HG02943 (cell line): Measurements from ENCODE around the gene TRRAP.

ENCODE experiments used
- ATAC-seq: cut with Tn5 transposase; IDR thresholded peaks from one replicate; pipeline ENCODE4 v1.9.1; 2021; ENCODE audit warnings: mild to moderate bottlenecking, low read depth, moderate library complexity; ENCODE audit not compliant: unreplicated experiment

TRRAP gene

GRCh38 chr7:98935811-98936210 is 57.5 kb downstream of the TRRAP start:
- no peak for ATAC-seq

GRCh38 chr7:98943336-98943735 is 65.0 kb downstream of the TRRAP start:
- ATAC-seq: no peak

GRCh38 chr7:98944386-98944785 is 66.1 kb downstream of the TRRAP start:
- ATAC-seq: no peak

DNA sequence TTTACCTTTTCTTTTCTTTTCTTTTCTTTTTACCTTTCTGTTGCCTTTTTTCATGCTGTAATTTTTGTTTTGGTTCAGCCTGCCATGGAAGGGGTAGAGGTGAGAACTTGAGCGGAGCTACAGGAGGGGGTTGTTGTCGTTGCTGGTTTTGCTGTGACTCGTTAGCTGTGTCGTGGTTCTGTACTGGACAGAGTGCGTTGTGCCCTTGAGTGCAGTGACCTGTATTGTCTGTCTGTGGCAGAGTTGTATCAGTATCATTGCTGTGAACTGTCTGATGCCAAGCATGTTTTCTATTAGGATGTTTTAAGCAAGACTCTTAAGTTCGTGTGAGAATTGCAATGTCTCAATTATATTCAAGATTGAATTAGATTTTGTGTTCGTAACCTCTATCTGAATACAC is 67.5 kb downstream of the TRRAP start:
- ATAC-seq: no peak

- no peak for ATAC-seq
Measured at GRCh38 chr7:98946389-98946788, 68.1 kb downstream of the TRRAP start.

GRCh38 chr7:98949336-98950044 is 71.2 kb downstream of the TRRAP start:
- no peak for ATAC-seq

DNA sequence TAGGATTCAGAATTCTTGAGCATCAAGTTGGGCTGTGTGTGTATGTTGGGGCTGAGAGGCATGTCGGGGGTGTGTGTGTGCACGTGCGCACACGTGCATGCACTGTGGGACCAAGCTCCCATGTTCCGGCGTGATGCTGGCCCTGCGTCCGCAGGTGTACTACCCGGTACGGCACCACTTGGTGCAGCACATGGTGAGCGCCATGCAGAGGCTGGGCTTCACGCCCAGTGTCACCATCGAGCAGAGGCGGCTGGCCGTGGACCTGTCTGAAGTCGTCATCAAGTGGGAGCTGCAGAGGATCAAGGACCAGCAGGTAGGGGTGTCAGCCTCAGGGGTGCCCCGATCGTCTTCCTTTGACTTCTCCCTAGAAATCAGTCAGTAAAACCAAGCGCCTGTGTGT is 77.7 kb downstream of the TRRAP start:
- no peak for ATAC-seq

DNA sequence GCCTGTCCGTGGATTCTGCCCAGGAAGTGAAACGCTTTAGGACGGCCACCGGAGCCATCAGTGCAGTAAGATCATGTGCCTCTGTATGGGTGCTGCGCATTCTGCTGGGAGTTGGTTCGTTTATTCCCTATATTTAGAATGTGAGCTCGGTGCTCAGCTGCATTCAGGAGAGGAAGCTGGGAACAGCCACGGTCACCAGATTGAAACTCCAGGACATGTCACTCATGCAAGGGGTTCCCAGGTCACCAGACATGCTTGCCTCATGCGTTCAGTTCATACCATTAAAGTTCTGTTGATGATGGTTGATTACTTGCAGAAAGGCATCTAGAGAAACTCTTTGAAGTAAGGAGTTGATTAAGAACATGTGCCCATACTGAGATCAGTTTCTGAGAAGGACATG is 78.1 kb downstream of the TRRAP start:
- no peak for ATAC-seq

DNA sequence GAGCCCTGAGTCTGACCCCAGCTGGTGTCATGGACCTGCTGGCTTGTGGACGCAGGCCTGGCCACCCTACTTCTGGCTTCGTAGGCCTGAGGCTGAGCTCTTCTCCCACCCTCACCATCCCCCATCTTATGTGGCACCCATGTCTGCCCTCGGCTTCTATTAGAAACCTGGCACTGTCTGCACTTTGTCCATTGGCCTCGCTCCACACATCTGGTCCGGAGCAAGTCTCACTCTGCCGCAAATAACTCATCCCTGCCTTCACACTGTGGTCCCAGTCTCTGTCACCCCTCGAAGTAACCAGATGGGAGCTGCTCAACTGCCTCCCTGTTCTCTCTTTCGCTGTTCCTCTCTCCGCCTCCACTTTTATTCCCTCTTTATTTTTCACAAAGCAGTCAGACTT is 78.6 kb downstream of the TRRAP start:
- no peak for ATAC-seq

- no peak for ATAC-seq
Measured at GRCh38 chr7:98957766-98958165, 79.4 kb downstream of the TRRAP start.

GRCh38 chr7:98958968-98959367 is 80.6 kb downstream of the TRRAP start:
- ATAC-seq: no peak

DNA sequence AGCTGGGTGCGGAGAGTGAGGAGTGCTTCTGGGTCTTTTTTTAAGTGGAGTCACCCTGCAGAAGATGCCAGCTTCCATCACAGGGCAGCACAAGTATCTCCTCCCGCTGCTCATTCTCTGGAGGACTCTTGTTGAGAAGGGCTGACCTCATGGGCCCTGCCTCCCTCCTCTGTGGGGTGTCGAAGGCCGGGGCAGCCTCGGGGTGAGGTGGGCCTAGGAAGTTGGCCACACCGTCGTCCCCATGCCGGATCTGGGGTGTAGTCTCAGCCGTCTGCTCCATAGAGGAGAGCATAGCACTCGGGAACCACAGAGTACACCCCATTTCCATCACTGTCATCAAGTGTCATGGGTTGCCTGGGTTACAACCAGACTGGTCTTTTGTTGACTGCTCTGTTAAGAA is 85.0 kb downstream of the TRRAP start:
- ATAC-seq: no peak

GRCh38 chr7:98964596-98964995 is 86.3 kb downstream of the TRRAP start:
- no peak for ATAC-seq

- ATAC-seq: no peak
Measured at GRCh38 chr7:98968621-98969020, 90.3 kb downstream of the TRRAP start.

GRCh38 chr7:98969386-98969785 is 91.1 kb downstream of the TRRAP start:
- ATAC-seq: no peak

DNA sequence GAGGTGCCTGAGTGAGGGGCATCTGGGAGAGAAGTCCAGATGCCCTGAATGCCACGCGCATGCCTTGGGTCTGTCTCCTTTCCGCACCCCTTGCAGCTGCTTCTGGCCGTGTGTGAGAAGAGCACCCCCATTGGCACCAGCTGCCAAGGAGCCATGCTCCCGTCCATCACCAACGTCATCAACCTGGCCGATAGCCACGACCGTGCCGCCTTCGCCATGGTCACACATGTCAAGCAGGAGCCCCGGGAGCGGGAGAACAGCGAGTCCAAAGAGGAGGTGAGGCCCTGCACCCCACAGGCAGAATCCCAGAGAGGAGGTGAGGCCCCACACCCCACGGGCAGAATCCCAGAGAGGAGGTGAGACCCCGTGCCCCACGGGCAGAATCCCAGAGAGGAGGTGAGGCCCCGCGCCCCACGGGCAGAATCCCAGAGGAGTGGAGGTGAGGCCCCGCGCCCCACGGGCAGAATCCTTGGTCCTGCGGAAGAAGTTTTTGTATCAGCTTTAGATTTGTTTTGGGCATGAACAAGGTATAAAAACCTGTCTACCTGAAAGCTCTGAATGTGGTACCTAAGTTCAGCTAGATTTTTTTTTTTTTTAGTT is 91.8 kb downstream of the TRRAP start:
- ATAC-seq: no peak

- ATAC-seq: no peak
Measured at GRCh38 chr7:98970805-98971204, 92.5 kb downstream of the TRRAP start.

GRCh38 chr7:98974205-98974604 is 95.9 kb downstream of the TRRAP start:
- no peak for ATAC-seq

GRCh38 chr7:98974906-98975816 is 96.8 kb downstream of the TRRAP start:
- ATAC-seq: no peak

DNA sequence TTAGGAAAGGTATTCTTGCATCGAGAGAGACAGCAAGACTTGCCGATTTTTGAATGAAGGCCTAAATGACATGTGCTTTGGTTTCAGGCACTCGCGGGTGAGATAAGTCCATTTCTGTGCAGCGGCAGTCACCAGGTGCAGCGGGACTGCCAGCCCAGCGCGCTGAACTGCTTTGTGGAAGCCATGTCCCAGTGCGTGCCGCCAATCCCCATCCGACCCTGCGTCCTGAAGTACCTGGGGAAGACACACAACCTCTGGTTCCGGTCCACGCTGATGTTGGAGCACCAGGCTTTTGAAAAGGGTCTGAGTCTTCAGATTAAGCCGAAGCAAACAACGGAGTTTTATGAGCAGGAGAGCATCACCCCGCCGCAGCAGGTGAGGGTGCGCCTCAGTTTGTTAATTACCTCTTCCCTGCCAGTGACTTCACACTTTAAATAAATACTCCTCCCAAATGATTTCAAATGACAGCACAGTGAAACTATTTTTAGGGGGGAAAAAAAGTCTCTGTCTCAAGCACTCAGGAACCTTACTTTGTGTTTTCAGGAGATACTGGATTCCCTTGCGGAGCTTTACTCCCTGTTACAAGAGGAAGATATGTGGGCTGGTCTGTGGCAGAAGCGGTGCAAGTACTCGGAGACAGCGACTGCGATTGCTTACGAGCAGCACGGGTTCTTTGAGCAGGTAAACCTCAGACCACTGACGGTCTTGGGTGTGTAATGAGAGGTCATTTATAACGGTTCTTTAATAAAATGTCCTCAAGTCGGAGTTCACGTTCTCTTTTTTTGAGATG is 98.3 kb downstream of the TRRAP start:
- ATAC-seq: no peak

GRCh38 chr7:98978672-98979071 is 100.3 kb downstream of the TRRAP start:
- no peak for ATAC-seq
